Fibroblast of mammary gland (primary cell): ENCODE data around the gene C19orf33.
A peak's percentile ranks its signal among the peaks of the same experiment; 100 is the strongest.

ENCODE experiments used
- DNase-seq: peaks from one replicate; pipeline ENCODE4 v3.0.0-alpha.2; 2010; ENCODE audit warnings: low read depth
- H3K4me3 ChIP-seq: 2 replicates; pipeline ENCODE4 v1.5.1; 2011; ENCODE audit warnings: low read depth, mild to moderate bottlenecking, low read length, moderate library complexity; ENCODE audit not compliant: control insufficient read depth
- CTCF ChIP-seq: conservative IDR thresholded peaks from 2 replicates; pipeline ENCODE4 v1.5.1; 2011; ENCODE audit warnings: low read depth, low read length, inconsistent platforms; ENCODE audit not compliant: control insufficient read depth, insufficient read depth

C19orf33 gene

GRCh38 chr19:38308006-38308766, 4.1 kb downstream of the C19orf33 start:
- no peak for TF ChIP-seq CTCF
- no peak overlapping the region for H3K4me3 ChIP-seq
- DNase-seq = no peak

- TF ChIP-seq CTCF = no peak
- no peak for DNase-seq
- no peak overlapping the region for H3K4me3 ChIP-seq
Measured at GRCh38 chr19:38308926-38309614, 5.0 kb downstream of the C19orf33 start.

GRCh38 chr19:38309615-38310278, 5.7 kb downstream of the C19orf33 start:
- no peak overlapping the region for H3K4me3 ChIP-seq
- no peak for TF ChIP-seq CTCF
- no peak for DNase-seq

- H3K4me3 ChIP-seq = no peak overlapping the region
- no peak for TF ChIP-seq CTCF
- no peak for DNase-seq
Measured at GRCh38 chr19:38310279-38310670, 6.2 kb downstream of the C19orf33 start.

GRCh38 chr19:38310986-38311385, 6.9 kb downstream of the C19orf33 start:
- no peak for TF ChIP-seq CTCF
- no peak overlapping the region for H3K4me3 ChIP-seq
- DNase-seq = no peak

GRCh38 chr19:38315657-38316476, 11.8 kb downstream of the C19orf33 start, which contains the start of gene YIF1B:
YIF1B (minus strand) TSS chr19:38315947; CDS start chr19:38315917, 30 bp downstream.
- no peak for TF ChIP-seq CTCF
- DNase-seq = peak; percentile 96
- H3K4me3 ChIP-seq = peak within 1 kb of the TSS; percentile 72
